Measurements from ENCODE around the gene GPANK1. TPM values are rescaled to one million over a fixed set of nuclear protein-coding genes. Genes with fewer than 3 reads are reported as not detected.

The GPANK1 gene
- total and polyA plus RNA-seq, 9 of the 15 experiments (the other 6 are each of a cell fraction or from before 2014, with no cell fraction given): 32.2 to 111 (median 46.3) TPM

DNA sequence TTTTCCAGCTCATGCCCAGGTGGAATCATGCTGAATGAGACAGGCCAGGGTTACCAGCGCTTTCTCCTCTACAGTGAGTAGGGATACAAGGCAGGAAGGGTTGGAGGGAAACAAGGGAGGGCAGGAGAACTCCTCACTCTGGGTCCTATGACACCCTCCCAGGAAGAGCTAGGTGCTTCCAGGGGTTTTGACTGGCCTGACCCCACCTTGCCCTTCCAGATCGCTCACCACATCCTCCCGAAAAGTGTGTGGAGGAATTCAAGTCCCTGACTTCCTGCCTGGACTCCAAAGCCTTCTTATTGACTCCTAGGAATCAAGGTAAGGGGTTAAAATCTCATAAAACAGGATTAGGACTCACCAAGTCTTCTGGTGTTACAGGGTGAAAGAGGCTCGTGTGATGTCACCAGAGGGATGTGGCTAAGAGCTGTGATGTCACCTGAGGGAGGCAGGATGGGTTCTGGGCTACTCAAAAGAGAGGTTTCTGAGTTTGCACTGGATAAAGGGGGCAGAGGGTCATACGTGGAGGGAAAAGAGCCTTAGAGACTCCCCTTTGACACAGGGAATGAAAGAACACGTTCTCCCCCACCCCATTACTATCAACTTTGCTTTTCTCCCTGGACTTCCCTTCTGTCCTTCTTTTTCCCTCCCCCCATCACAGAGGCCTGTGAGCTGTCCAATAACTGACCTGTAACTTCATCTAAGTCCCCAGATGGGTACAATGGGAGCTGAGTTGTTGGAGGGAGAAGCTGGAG lies 7.2 kb downstream of the GPANK1 start (continued):
- TF ChIP-seq, protein P1, sequence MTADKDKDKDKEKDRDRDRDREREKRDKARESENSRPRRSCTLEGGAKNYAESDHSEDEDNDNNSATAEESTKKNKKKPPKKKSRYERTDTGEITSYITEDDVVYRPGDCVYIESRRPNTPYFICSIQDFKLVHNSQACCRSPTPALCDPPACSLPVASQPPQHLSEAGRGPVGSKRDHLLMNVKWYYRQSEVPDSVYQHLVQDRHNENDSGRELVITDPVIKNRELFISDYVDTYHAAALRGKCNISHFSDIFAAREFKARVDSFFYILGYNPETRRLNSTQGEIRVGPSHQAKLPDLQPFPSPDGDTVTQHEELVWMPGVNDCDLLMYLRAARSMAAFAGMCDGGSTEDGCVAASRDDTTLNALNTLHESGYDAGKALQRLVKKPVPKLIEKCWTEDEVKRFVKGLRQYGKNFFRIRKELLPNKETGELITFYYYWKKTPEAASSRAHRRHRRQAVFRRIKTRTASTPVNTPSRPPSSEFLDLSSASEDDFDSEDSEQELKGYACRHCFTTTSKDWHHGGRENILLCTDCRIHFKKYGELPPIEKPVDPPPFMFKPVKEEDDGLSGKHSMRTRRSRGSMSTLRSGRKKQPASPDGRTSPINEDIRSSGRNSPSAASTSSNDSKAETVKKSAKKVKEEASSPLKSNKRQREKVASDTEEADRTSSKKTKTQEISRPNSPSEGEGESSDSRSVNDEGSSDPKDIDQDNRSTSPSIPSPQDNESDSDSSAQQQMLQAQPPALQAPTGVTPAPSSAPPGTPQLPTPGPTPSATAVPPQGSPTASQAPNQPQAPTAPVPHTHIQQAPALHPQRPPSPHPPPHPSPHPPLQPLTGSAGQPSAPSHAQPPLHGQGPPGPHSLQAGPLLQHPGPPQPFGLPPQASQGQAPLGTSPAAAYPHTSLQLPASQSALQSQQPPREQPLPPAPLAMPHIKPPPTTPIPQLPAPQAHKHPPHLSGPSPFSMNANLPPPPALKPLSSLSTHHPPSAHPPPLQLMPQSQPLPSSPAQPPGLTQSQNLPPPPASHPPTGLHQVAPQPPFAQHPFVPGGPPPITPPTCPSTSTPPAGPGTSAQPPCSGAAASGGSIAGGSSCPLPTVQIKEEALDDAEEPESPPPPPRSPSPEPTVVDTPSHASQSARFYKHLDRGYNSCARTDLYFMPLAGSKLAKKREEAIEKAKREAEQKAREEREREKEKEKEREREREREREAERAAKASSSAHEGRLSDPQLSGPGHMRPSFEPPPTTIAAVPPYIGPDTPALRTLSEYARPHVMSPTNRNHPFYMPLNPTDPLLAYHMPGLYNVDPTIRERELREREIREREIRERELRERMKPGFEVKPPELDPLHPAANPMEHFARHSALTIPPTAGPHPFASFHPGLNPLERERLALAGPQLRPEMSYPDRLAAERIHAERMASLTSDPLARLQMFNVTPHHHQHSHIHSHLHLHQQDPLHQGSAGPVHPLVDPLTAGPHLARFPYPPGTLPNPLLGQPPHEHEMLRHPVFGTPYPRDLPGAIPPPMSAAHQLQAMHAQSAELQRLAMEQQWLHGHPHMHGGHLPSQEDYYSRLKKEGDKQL (CRISPR knock-in tag; IDR thresholded peaks at IDR 0.05; ENCODE audit: borderline replicate concordance): no peak
- TF ChIP-seq NEUROD1 (IDR thresholded peaks at IDR 0.05; ENCODE audit: borderline replicate concordance, low read depth, low read length, partially characterized antibody): no peak
